Measurements from ENCODE around the gene CFAP61. TPM values are rescaled to one million over a fixed set of nuclear protein-coding genes. Genes with fewer than 3 reads are reported as not detected.

Gene CFAP61
- total and polyA plus RNA-seq, 9 of the 15 experiments (the other 6 are each of a cell fraction or from before 2014, with no cell fraction given), result 0.11 TPM; not detected in 8

- Histone ChIP-seq H3K79me2 (ENCODE audit: control insufficient read depth, insufficient read depth, low read length) (no peaks in the 10 kb centered on the region), H3K27me3 (ENCODE audit: control insufficient read depth in 2 of 2, insufficient read depth in 2 of 2, low read length in 2 of 2) (peaks cover 4 to 14% of the 10 kb centered on the region in 2 experiments; a peak in 4 of 5 replicates), H3K4me1 (replicated peaks in 1 of 2; ENCODE audit: control insufficient read depth in 2 of 2, insufficient read depth in 2 of 2, low read length in 2 of 2) (no peaks in the 10 kb centered on the region), H3K9ac (ENCODE audit: insufficient read depth in 1 of 2, low read depth in 2 of 2, low read length in 2 of 2) (no peak overlapping the region), H2AFZ (ENCODE audit: low read depth, low read length) (no peak overlapping the region), H3K9me1 (ENCODE audit: control insufficient read depth, insufficient read depth, low read length) (no peaks in the 10 kb centered on the region), H3K4me2 (ENCODE audit: insufficient read depth, low read length) (no peak overlapping the region), H4K20me1 (replicated peaks; ENCODE audit: control insufficient read depth, insufficient read depth, low read length) (no peaks in the 10 kb centered on the region), H3K9me3 (replicated peaks; ENCODE audit: control insufficient read depth, insufficient read depth, low read depth, low read length) (no peaks in the 10 kb centered on the region), H3K4me3 (no peak overlapping the region), H3K36me3 (ENCODE audit: control insufficient read depth, insufficient read depth, low read length) (no peaks in the 10 kb centered on the region), H3K27ac (ENCODE audit: extremely low read depth, low read depth, low read length) (no peak overlapping the region)
- ChIA-PET POLR2A (no interaction called here), CTCF (ENCODE audit: low intra/inter-chr PET ratio) (no interaction called here)
- no peak for DNase-seq (ENCODE audit: extremely low read depth in 1 of 4, low spot score in 3 of 4)
- no TSS peak for BruUV-seq (replicated peaks)
- intact Hi-C loops (cut with micrococcal nuclease), result no loop called here
- in situ Hi-C loops (cut with MboI), result no loop called here
- WGBS (ENCODE audit: insufficient coverage, low coverage, missing lambda C conversion rate), result 2% methylated on average over 6 of the region's 11 CpGs
- TF ChIP-seq IFI16 (CRISPR knock-in tag; IDR thresholded peaks at IDR 0.05), result no peak
- no peak for TF ChIP-seq BRD9 (IDR thresholded peaks at IDR 0.05; ENCODE audit: low read depth, partially characterized antibody)
- TF ChIP-seq COPS2 (conservative IDR thresholded peaks at IDR 0.05), result no peak
- no peak for FAIRE-seq
- ATAC-seq, result no peak
These were observed 252.6 kb downstream of the CFAP61 start for GRCh38 chr20:20304942-20305341.

GRCh38 chr20:20312562-20312961 lies 260.2 kb downstream of the CFAP61 start:
- Histone ChIP-seq H3K9me3 (replicated peaks; ENCODE audit: control insufficient read depth, insufficient read depth, low read depth, low read length) (no peaks in the 10 kb centered on the region), H3K9me1 (ENCODE audit: control insufficient read depth, insufficient read depth, low read length) (no peaks in the 10 kb centered on the region), H3K27ac (ENCODE audit: extremely low read depth, low read depth, low read length) (no peak overlapping the region), H3K4me2 (ENCODE audit: insufficient read depth, low read length) (no peak overlapping the region), H2AFZ (ENCODE audit: low read depth, low read length) (no peak overlapping the region), H3K4me3 (no peak overlapping the region), H3K27me3 (ENCODE audit: control insufficient read depth in 2 of 2, insufficient read depth in 2 of 2, low read length in 2 of 2) (no peaks in the 10 kb centered on the region), H3K4me1 (replicated peaks in 1 of 2; ENCODE audit: control insufficient read depth in 2 of 2, insufficient read depth in 2 of 2, low read length in 2 of 2) (no peaks in the 10 kb centered on the region), H4K20me1 (replicated peaks; ENCODE audit: control insufficient read depth, insufficient read depth, low read length) (no peaks in the 10 kb centered on the region), H3K36me3 (ENCODE audit: control insufficient read depth, insufficient read depth, low read length) (no peaks in the 10 kb centered on the region), H3K79me2 (ENCODE audit: control insufficient read depth, insufficient read depth, low read length) (no peaks in the 10 kb centered on the region), H3K9ac (ENCODE audit: insufficient read depth in 1 of 2, low read depth in 2 of 2, low read length in 2 of 2) (no peak overlapping the region)
- no TSS peak for BruUV-seq (replicated peaks)
- in situ Hi-C loops (cut with MboI) (no loop called here), intact Hi-C loops (cut with micrococcal nuclease) (no loop called here)
- ATAC-seq (no peak), DNase-seq (ENCODE audit: extremely low read depth in 1 of 4, low spot score in 3 of 4) (no peak), FAIRE-seq (no peak)
- WGBS (ENCODE audit: insufficient coverage, low coverage, missing lambda C conversion rate), result 0% methylated on average over 3 of the region's 3 CpGs
- ChIA-PET POLR2A (no interaction called here), CTCF (ENCODE audit: low intra/inter-chr PET ratio) (no interaction called here)
- no peak for TF ChIP-seq RAD21 (CRISPR knock-in tag; conservative IDR thresholded peaks at IDR 0.05 in 1 of 2, IDR thresholded peaks at IDR 0.05 in 1 of 2)
- no peak for TF ChIP-seq RNF219 (CRISPR knock-in tag; IDR thresholded peaks at IDR 0.05)
- no peak for TF ChIP-seq CHCHD3 (CRISPR knock-in tag; IDR thresholded peaks at IDR 0.05)
- TF ChIP-seq VEZF1 (CRISPR knock-in tag; IDR thresholded peaks at IDR 0.05), result no peak
- TF ChIP-seq, protein P1, sequence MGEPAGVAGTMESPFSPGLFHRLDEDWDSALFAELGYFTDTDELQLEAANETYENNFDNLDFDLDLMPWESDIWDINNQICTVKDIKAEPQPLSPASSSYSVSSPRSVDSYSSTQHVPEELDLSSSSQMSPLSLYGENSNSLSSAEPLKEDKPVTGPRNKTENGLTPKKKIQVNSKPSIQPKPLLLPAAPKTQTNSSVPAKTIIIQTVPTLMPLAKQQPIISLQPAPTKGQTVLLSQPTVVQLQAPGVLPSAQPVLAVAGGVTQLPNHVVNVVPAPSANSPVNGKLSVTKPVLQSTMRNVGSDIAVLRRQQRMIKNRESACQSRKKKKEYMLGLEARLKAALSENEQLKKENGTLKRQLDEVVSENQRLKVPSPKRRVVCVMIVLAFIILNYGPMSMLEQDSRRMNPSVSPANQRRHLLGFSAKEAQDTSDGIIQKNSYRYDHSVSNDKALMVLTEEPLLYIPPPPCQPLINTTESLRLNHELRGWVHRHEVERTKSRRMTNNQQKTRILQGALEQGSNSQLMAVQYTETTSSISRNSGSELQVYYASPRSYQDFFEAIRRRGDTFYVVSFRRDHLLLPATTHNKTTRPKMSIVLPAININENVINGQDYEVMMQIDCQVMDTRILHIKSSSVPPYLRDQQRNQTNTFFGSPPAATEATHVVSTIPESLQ (CRISPR knock-in tag; IDR thresholded peaks at IDR 0.05), result no peak
- TF ChIP-seq ZNF436 (CRISPR knock-in tag; IDR thresholded peaks at IDR 0.05), result no peak
- TF ChIP-seq ZNF75A (CRISPR knock-in tag; IDR thresholded peaks at IDR 0.05), result no peak
